GM21367 (cell line): Measurements from ENCODE around the gene WDR76.

ENCODE experiments used
- ATAC-seq: cut with Tn5 transposase; IDR thresholded peaks from one replicate; pipeline ENCODE4 v1.9.1; 2021; ENCODE audit not compliant: unreplicated experiment

Gene WDR76

DNA sequence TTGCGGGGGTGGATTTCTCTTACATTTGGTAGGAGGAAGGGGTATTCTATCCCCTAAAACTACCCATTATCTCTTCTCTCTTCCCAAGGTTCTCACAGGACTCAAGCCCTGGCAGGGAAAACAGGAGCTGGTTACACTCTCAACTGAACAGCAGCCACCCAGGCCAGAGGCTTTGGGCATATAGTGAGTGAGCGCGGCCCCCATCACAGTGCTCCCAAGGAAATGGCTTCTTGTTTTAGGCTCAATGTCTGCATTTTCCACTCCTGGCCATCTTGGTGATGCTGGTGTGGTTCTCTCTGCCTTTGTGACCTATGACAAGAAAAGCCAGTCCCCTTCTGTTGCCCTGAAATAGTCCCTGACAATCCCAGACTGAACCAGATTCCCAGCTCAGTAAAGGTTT lies 50.1 kb downstream of the WDR76 start:
- no peak for ATAC-seq

DNA sequence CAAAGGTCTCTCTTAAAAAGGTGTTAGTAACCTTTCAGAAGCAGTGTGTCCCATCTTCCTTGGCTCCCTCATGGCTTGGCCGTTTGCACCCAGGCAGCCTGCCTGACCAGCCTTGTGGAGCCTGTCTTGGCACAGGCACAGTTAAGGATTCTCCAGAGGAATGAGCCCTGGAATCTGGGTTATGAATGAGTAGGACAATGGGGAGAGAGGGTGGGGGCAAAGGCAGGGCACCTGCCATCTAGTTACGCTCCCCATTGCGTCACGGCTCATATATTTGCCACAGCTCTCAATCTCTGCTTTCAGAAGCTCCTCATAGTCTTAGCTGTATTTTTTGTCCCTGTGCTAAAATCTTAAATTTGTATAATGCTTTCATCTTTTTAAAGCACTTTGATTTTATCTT lies 50.6 kb downstream of the WDR76 start:
- no peak for ATAC-seq

DNA sequence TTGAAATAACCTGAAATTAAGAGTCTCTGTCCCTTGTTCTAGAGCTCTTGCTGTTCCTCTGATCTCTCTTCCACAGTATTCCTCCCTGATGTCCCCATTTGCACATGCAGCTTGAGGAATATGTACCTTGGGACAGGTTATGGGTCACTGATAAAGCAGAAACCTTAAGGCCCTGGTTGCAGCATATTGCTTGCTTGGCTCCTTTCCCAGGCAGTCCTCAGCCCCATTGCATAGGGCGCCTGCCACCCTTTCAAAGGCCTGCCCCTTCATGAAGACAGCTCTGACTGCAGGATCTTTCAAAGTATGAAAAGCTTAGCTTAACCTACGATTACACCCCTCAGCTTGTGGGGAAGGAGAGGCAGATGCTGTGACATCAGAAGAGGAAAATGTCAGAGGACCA lies 51.6 kb downstream of the WDR76 start:
- no peak for ATAC-seq

DNA sequence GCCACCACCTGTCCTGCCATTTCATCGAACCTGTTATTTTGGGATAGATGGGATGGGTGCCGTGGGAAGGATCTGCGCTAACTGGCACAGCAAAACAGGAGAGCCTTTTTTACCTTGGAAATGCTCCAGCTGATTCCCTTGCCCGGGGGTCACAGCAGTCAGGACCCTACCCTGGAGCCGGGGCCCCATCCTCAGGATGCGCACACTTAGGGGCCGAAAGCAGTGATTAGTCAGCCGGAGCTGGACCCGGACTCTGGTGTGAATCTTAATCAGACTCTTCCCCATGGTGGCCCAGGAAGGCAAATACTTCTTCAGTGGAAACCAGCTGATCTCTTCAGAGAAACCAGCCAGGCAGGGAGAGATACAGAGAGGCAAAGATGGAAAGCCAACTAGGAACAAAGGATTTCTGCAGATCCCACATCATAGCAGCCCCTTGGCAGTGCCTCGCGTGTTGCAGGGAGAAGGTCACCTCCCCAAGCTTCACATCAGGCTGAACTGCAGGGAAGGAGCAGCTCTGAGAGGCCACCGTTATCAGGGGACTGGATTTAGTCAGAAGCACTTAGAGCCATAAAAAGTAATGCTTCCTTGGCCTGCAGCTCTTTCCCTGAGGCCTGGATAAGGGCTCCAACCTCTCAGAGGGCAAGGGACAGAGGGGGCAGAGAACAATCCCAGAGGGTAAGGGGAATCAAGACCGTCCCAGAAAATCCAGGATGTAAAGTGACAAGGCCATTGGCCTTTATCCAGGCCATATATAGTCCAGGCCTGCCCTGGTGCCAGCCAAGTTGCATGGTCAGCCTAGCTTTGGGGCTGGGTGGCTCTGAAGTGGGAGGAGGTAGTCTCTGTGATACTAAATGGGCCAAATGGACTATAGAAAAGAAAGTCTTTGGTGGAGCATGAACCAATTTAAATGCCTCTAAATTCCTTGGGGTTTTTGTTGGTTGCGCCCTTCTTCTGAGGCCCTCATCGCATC lies 52.9 kb downstream of the WDR76 start:
- no peak for ATAC-seq

DNA sequence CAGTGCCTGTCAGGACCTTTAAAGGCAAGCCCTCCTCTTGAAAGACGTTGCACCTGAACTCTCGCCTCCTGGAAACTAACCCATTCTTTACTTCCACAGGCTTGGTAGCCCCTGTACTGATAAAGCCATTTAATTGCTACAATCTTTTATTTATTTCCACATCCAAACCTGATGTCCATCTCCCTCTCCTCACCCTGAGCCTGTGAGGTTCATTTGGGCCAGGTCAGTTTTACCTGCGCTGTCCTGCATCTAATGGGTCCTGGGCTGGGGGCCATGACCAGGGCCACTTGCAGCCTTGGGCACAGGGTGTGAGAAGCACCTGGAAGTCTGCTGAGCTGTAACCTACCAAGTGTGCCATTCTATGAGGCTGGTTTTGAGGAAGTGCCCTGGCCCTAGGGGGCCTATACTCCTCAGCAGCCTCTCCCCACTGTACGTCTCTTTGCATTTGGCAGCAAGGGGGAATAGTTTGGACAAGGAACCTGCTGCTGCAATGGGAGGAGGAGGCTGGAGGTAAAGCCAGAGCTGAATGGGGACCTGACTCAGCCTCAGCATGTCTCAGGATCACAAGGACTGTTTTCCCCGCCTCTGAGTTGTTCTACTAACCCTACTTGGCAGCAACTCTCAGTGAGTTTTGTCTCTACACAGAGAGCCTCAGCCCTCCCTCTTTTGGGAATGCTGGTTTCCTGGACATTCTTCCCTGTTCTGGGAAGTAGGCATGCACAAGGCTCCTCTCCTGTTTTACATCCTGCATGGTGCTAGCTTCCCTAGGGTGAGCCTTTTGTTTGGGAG lies 53.8 kb downstream of the WDR76 start:
- no peak for ATAC-seq

DNA sequence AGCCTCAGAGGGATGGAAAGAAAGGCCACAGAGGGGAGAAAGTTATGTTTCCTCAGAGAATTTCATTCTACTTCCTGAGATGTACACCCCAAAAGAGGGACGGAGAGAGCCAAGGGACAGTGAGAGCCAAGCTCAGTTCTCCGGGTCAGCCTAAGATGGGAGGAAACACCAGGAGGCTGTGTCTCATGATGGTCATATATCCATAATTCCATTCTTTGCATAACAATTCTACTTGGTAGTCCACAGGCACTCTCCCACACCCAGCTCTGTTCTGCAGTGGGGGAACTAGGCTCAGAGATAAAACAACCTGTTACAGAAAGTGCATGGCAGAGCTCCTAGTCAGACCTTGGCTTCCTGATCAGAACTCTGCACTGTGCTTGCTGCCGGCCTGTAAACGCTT lies 54.4 kb downstream of the WDR76 start:
- ATAC-seq, result no peak

DNA sequence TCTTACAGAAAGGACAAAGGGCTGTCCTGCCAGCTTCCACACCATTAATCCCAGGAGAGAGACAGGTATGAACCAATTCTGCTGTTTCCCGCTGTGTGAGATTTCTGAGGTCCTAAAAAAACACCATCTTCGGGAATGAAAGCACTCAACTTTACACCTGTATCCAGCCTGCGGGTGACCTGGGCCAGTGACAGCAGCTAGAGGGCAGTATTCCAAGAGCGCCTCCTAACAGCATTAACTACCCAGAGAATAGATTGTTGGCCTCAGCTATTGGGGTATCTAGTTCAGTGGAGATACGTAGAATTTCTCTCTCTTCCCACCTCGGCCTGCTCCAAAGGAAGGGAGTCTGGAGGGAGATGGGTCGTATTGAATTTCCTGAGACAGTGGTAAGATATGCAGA lies 55.1 kb downstream of the WDR76 start:
- no peak for ATAC-seq

DNA sequence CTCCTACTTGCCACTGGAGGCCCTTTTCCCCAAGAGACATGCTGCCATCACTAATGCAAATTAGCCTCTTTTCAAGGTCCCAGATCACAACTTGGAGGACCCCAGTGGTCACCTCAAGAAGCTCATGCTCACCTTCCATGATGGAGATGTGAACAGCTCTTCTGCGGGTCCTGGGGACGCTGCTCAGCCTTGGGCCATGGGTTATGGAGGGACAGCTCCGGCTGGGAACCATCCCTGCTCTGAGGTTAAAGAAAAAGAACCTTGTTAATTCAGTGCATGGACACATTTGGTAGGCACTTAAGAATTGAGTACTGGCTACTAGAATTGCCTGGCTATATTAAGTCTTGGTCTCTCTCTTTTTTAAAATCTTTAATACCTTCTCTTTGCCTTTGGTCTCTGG lies 56.8 kb downstream of the WDR76 start:
- no peak for ATAC-seq

DNA sequence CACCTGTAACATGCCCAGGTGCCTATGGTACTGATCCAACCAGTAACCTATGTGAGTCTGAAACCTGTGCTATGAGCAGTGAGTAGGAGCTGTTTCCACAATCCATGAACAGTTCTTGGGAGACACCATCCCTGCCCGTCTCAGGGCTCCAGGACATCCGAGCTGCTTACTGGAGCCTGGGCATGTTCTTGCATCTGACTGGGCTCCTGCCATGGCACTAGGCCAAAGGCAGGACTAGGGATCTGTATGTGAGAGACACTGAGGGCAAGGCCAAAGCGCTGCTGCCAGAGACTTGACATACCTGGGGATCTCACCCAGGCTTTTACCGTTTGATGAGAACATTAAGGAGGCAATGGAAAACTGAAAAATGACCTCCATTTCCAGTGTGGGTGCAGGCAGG lies 59.8 kb downstream of the WDR76 start:
- no peak for ATAC-seq

DNA sequence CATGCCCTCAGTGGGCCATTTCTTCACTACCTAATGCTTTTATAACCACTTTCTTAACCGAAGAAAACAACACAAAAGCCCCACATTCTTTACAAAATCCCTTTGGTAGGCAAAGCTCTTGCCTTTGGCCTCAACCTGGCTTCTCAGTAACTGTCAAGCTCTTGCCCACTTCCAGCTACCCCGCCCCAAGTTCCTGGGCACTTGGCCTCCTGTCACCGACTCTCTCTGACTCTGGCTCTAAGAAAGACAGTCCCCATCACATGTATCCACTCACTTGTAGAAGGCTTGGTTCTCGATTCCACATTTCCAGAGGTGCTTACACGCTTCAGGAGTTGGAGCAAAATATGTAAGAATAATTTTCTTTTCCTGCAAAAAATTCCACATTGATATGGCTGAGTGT lies 61.1 kb downstream of the WDR76 start:
- no peak for ATAC-seq

DNA sequence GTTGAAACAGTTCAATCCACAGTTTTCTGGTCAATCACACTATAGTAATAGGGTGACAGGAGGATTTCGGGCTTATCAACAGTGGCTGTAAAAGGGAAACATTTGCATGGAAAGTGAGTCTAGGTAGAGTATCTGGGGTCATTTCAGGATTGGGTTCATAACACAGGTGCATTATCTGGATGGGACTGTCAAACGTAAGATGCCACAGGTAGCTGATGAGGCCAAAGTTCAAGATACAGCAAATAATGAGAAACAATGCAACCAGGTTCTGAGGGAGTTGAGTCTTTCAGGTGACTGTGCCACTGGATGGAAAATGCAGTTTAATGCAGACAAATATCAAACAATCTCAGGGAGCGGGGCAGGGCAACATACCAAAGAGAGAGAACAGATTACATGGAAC lies 62.2 kb downstream of the WDR76 start:
- ATAC-seq, result no peak

DNA sequence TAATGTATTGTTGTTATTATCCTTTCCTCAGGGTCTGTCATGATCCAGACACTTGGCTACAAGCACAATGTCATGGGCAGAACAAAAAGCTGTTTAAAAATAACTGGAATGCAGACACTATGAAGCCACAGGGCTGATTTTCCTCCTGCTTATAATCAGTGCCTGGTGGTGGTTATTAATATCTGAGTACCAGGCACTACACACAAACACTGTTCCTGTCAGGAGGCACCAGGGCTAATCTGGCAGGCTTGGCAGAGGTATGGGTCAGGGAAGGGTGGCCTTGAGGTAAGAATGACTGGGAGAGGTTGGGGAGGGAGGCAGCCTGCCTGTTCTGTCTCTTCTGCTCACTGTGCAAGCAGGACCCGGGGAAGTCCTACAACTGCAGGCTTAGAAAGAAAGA lies 67.2 kb downstream of the WDR76 start:
- ATAC-seq, result no peak

DNA sequence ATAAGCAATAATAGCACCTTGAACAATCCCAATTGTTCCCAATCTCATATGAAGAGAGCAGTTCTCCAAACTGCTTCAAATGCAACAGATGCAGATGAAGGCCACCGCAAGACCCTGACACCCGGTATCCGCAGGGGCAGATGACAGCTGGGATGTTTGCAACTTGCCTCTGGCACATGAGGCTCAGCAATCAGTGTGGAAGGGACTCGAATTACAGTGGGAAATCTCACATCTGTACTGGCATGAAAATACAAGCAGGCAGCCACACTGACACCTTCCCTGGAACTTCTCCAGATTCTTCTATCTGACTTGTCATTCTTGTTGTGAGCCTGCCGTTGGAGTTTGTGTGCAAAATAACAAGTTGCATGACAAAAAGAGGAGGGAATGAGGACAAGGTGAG lies 68.8 kb downstream of the WDR76 start:
- ATAC-seq, result no peak

DNA sequence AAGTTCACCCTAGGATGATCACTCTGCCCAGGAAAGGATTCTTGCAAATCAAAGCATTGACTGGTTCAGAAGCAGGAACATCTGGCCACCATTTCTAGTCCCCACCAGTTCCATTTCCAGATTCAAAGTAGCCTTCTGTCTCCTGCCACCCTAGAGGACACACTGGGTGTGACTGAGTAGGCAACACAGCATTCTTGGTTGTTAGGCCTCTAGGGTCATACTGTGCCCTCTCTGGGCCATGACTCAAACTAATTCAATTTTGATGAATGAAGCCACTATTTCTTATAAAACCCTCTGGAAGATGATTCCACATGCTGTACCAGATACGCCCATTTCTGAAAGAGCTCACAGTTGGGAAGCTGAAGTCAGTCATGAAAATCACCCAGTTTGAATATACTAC lies 69.7 kb downstream of the WDR76 start:
- ATAC-seq, result no peak

DNA sequence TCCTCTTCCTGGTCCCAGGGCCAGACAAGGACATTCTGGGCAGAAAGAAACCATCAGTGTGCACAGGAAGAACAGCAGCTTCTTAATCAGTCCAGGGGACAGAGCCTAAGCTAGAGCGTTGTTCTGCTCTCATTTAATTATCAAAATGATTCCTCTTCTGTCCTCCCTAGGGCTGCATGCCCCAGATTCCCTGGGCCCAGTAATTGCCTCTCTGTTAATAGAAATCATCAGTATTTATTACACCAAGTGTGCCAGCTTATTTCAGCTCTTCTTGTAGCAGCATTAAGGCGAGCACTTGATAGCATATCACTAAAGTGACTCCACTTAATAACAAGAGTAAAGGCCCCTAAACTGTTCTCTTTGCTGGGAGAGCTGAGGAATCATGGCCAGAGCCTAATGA lies 72.1 kb downstream of the WDR76 start:
- no peak for ATAC-seq

DNA sequence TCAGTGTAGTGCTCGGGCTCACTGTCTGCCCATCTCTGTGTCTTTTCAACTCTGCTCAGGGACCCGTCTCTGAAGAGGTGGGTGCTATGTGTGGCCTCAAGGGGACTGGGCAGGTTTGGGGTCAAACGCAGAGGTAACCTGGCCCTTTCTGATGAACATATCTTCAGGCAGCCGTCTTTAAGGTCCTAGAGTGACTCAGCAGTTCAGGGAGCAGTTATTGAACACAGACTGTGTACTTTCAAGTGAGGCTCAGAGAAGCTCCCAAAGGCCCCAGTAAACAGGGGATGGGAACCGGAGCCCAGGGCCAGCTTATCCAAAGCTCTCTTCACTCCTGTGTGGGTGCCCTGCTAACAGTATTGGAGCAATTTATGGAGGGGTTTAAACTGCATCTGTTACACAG lies 73.1 kb downstream of the WDR76 start:
- no peak for ATAC-seq

DNA sequence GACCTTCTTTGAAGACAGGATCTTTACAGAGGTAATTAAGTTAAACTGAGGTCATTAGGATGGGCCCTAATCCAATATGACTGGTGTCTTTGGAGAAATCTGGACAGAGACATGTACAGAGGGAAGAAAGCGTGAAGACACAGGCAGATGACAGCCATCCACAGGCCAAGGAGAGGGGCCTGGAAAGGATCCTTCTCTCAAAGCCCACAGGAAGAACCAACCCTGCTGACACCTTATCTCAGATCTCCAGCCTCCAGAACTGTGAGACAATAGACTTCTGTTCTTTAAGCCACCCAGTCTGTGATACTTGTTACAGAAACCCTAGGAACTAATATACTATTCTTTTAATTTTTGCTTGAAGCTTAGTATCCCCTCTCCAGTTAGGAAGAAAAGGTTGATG lies 74.2 kb downstream of the WDR76 start:
- no peak for ATAC-seq

DNA sequence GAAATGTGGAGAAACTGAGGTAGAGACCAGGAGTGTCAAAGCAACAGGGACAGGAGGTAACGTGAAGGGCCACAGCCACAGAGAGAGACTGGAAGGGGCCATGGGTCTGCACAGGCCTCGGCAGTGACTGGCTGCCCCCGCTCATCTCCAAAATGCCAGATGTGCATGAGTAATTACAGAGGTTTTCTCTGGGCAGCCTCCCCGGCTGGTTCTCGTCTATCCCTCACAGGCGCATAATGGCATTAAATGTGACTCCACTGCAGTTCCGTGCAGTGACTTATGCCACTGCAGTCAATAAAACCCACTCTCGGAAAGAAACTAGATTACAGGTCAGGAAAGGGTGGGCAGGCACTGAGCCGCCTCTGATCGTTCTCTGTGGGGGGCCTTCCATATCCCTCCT lies 74.7 kb downstream of the WDR76 start:
- ATAC-seq, result no peak

DNA sequence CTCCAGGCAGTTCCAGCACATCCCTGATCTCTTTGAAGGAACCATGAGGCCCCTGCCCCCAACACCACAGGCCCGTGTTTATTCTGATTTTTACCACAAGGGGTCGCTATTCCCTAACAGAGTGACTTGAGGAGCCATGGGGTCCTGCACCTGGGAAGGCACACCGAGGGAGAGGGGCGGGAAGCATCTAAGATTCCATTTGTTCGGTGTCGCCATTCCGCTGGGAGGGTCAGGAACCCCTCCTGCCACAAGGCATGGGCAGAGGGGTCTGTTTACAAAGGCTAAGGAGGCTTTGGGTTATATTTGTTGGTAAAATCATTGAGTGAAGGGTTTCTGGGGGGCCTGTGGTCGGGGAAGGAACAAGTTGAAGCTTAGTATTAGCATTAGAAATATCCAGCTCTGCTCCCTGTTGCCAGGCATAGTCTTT lies 77.1 kb downstream of the WDR76 start:
- no peak for ATAC-seq

DNA sequence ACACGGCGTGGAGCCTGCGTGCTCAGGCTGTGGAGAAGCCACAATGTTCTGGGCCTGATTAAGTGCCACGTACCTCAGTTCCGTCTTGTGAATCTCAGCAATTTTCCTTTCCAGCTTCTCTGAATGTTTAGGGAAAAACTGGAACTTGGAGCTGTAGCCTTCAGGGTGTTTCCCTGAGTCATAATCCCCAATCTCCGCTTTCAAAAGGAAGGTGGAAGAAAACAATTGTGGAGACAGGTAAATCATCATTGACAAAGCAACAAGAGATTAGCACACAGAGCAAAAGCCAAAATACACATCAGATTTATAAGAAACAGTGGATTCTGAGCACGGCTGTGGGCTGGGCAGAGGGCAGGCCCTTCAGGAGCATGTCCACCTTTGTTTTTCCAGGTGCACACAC lies 79.0 kb downstream of the WDR76 start:
- ATAC-seq, result no peak

DNA sequence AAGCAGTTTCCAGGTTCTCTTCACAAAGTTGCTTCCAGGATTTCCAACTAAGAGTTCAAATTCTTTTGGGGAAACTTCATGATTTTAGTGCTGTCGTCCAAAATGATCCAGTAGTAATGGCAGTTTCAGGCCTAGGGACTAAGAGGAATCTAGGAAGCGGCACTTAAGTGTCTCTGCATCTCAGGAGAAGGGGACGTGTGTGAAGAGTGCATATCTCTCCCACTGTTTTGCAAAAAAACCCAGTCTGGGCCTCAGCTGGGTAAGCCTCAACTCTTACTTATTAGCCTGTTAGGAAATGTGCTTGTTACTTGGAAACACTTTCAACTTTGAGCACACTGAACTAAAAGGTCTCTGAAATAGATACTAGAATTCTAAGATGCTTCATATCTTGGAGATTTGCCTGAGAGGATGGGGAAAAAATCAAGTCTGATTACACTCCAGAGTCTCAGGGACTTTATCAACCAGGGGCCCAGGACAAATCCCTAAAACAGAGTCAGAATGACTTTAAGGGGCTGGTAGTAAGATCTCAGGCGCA lies 81.8 kb downstream of the WDR76 start:
- no peak for ATAC-seq

DNA sequence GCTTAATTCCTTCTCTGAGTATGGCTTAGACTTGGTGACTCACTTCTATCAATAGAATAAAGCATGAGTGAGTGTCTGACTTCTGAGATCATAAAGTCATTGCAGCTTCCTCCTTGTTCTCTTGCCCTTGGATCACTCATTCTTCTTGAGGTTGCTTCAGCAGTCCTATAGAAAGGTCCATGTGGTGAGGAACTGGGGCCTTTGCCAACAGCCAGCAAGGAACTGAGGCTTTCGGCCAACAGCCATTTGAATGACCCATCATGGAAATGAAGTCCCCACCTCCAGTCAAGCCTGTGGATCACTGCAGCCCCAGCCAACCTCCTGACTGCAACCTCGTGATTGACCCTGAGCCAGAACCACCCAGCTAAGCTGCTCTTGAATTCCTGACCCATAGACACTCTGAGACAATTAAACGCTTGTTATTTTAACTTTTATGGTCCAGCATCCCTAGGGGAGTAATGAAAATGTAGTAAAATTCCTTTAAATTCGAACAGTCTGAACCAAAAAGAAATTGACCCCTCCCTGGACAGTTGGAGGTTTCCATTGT lies 84.5 kb downstream of the WDR76 start:
- no peak for ATAC-seq
